Ovary (tissue), 9 donors: ENCODE results near the gene RIPOR1. TPM values are rescaled to one million over a fixed set of nuclear protein-coding genes. Genes with fewer than 3 reads are reported as not detected.
"Not testable (repeated sequence)": the region's sequence is repeated elsewhere in the genome, so short reads cannot be mapped to it uniquely, and the experiment has no call there.

ENCODE experiments used
- DNase-seq, 5 donors: peaks; one replicate each; pipeline ENCODE4 v3.0.0-alpha.2; 2019 to 2020
- H3K27ac ChIP-seq, 2 donors: fragments of 200-600 bp; one replicate each; pipeline versions ENCODE4 v1.5.1 to v1.8.0; 2019 to 2022
- H3K27me3 ChIP-seq: fragments of 200-600 bp; one replicate; pipeline ENCODE4 v1.8.0; 2022
- H3K36me3 ChIP-seq: fragments of 200-600 bp; sonication (generic); one replicate; pipeline ENCODE4 v1.5.1; 2019
- H3K4me1 ChIP-seq: one replicate; pipeline ENCODE4 v1.8.1; 2013; ENCODE audit warnings: mild to moderate bottlenecking, moderate library complexity; ENCODE audit not compliant: insufficient read depth
- H3K4me3 ChIP-seq: fragments of 200-600 bp; sonication (generic); one replicate; pipeline ENCODE4 v1.5.1; 2017
- H3K9me3 ChIP-seq, 2 donors: fragments of 200-600 bp in 1 of 2; sonication (generic) in 1 of 2; one replicate each; pipeline versions ENCODE4 v1.5.1 to v1.8.1; 2013 to 2019; ENCODE audit warnings: mild to moderate bottlenecking in 1 of 2, moderate library complexity in 1 of 2
- EP300 ChIP-seq: sonication (generic); formaldehyde crosslinking; IDR thresholded peaks from one replicate; pipeline ENCODE4 v1.6.1; 2017; ENCODE audit warnings: antibody characterized with exemption
- POLR2A ChIP-seq: fragments of 450-650 bp; IDR thresholded peaks from one replicate; pipeline ENCODE4 v1.6.1; 2017; ENCODE audit warnings: antibody characterized with exemption, mild to moderate bottlenecking, moderate library complexity
- WGBS, 3 donors: extraction: QIAGEN DNeasy Blood & Tissue Kit in 1 of 3; methylation state at CpG; one replicate each; pipeline versions ENCODE4 v1.1.5 to v1.1.7; 2013 to 2017; 5-methylcytosine and 5-hydroxymethylcytosine counted together
- intact Hi-C, 4 donors: fragments of 100-400 bp; cut with DNase I; formaldehyde crosslinking; loops; one replicate each; pipeline versions ENCODE4 v1.11.0 to v1.15.1; 2022 to 2023
- polyA plus RNA-seq, 2 donors: library from polyadenylated mRNA; stranded (reverse); fragments of 200-250 nt in 1 of 2; fragments of 350-450 nt in 1 of 2; fragmentation: Illumina TruSeq in 1 of 2; extraction: RNeasy Lipid Tissue Mini Kit (QIAGEN cat#74804) in 1 of 2; gene quantifications; one replicate each; pipeline ENCODE4 v1.2.3, GENCODE V29; 2013 to 2014
- total RNA-seq, 7 donors: library from RNA; depleted of rRNA in 2 of 7; stranded (reverse); fragments of >200 nt in 2 of 7; fragmentation: NEBNext Ultra II Directional in 3 of 7; extraction: Animal tissue kit (Norgen Biotek cat#: 25700) in 3 of 7; gene quantifications; one replicate each; pipeline versions ENCODE4 v1.1.0 to v1.2.4, GENCODE V29; 2016 to 2023
- TF ChIP-seq, protein P1 (sequence below), 3 donors: fragments of 450-650 bp in 2 of 3; fragments of 200-600 bp in 1 of 3; IDR thresholded peaks; one replicate each; pipeline versions ENCODE4 v1.5.1 to v1.8.0; 2016 to 2022; ENCODE audit warnings: antibody characterized with exemption in 3 of 3, mild to moderate bottlenecking in 1 of 3
- donor health status: DM: no; HTN: no; CAD: no; lungs with moderate emphysema.
- donor health status: DM: no; HTN: no; CAD: no.
- donor health status: Bipolar disorder and iron deficiency.
- donor health status: DM: yes; HTN: yes; CAD: no.
- donor health status: DM: no; HTN: no; CAD: no.
- donor health status: DM: yes; HTN: yes; CAD: no.

The RIPOR1 gene
- total and polyA plus RNA-seq, 9 donors, result 22.3 to 96.3 (median 70.4) TPM

DNA sequence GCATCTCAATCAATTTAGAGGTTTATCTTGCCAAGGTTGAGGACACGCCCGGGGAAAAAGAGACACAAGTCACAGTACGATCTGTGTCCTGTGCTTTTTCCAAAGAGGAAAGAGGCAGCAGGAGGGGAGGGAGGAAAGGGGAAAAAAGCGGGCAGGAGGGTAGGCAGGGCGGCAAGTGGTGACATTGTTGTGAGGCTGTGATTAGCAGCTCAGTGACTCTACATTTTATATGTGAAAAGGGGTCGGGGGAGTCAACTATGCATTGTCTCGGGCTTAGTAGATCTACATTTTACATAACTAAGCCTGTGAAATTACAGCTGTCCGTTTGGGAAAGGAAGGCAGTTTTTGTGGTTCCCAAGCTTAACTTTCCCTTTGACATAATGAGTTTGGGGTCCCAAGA, 22.2 kb upstream of the RIPOR1 start:
- DNase-seq, result no peak
- H3K36me3 ChIP-seq, result no peaks in the 10 kb centered on the region
- H3K4me1 ChIP-seq, result no peaks in the 10 kb centered on the region
- no peaks in the 10 kb centered on the region for H3K27me3 ChIP-seq
- no peaks in the 10 kb centered on the region for H3K9me3 ChIP-seq
- H3K4me3 ChIP-seq, result no peak overlapping the region
- intact Hi-C loops, result no loop called here
- WGBS, 3 donors, result 71 to 76% (median 75%) methylated on average over 8 of the region's 8 CpGs
- H3K27ac ChIP-seq, result no peak overlapping the region
- TF ChIP-seq POLR2A (no peak), EP300 (no peak)
- TF ChIP-seq, protein P1, sequence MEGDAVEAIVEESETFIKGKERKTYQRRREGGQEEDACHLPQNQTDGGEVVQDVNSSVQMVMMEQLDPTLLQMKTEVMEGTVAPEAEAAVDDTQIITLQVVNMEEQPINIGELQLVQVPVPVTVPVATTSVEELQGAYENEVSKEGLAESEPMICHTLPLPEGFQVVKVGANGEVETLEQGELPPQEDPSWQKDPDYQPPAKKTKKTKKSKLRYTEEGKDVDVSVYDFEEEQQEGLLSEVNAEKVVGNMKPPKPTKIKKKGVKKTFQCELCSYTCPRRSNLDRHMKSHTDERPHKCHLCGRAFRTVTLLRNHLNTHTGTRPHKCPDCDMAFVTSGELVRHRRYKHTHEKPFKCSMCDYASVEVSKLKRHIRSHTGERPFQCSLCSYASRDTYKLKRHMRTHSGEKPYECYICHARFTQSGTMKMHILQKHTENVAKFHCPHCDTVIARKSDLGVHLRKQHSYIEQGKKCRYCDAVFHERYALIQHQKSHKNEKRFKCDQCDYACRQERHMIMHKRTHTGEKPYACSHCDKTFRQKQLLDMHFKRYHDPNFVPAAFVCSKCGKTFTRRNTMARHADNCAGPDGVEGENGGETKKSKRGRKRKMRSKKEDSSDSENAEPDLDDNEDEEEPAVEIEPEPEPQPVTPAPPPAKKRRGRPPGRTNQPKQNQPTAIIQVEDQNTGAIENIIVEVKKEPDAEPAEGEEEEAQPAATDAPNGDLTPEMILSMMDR (IDR thresholded peaks at IDR 0.05), result no peak

GRCh38 chr16:67509016-67509415, 19.6 kb upstream of the RIPOR1 start:
- intact Hi-C loops, result no loop called here
- DNase-seq, result no peak
- Histone ChIP-seq H3K27me3 (no peaks in the 10 kb centered on the region), H3K4me1 (no peaks in the 10 kb centered on the region), H3K27ac (no peak overlapping the region), H3K4me3 (no peak overlapping the region), H3K9me3 (no peaks in the 10 kb centered on the region), H3K36me3 (no peaks in the 10 kb centered on the region)
- WGBS, 3 donors, result 82 to 90% (median 88%) methylated on average over 4 of the region's 4 CpGs
- TF ChIP-seq, protein P1 (IDR thresholded peaks at IDR 0.05), result no peak
- no peak for TF ChIP-seq EP300
- TF ChIP-seq POLR2A, result no peak

GRCh38 chr16:67513892-67514291, 14.7 kb upstream of the RIPOR1 start:
- H3K36me3 ChIP-seq, H3K4me1 ChIP-seq, DNase-seq, H3K27me3 ChIP-seq, H3K9me3 ChIP-seq, H3K4me3 ChIP-seq, H3K27ac ChIP-seq: not testable (repeated sequence)
- WGBS, 3 donors, result 93 to 100% (median 96%) methylated on average over 1 of the region's 1 CpG
- intact Hi-C loops, result loop anchor here in 1 of 4 donors (2.0 to 5.0 kb wide), 2 partner anchors 19 to 1213 kb away; no protein-coding TSS in a partner anchor

- Histone ChIP-seq H3K27me3 (no peaks in the 10 kb centered on the region), H3K36me3 (no peaks in the 10 kb centered on the region), H3K4me3 (no peak overlapping the region), H3K4me1 (no peaks in the 10 kb centered on the region), H3K9me3 (no peaks in the 10 kb centered on the region), H3K27ac (no peak overlapping the region)
- no peak for TF ChIP-seq EP300
- TF ChIP-seq, protein P1 (IDR thresholded peaks at IDR 0.05), result peak; percentile 20 to 70 (median 55)
- TF ChIP-seq POLR2A, result no peak
- DNase-seq, result peak; percentile 71 to 86 (median 80)
- 4 to 11% (median 7%) methylated on average over 8 of the region's 8 CpGs for WGBS, 3 donors
- intact Hi-C loops, result loop anchor here in 1 of 4 donors (2.0 to 5.0 kb wide), 2 partner anchors 20 to 1213 kb away; no protein-coding TSS in a partner anchor
Observed at GRCh38 chr16:67514382-67514828, 14.2 kb upstream of the RIPOR1 start.

GRCh38 chr16:67516296-67517154, 12.1 kb upstream of the RIPOR1 start:
- 65 to 76% (median 75%) methylated on average over 12 of the region's 12 CpGs for WGBS, 3 donors
- H3K9me3 ChIP-seq, result no peaks in the 10 kb centered on the region
- TF ChIP-seq POLR2A (no peak), EP300 (no peak)
- TF ChIP-seq, protein P1 (IDR thresholded peaks at IDR 0.05), result no peak
- DNase-seq, result no peak
- no peak overlapping the region for H3K27ac ChIP-seq
- no peaks in the 10 kb centered on the region for H3K27me3 ChIP-seq
- no peak overlapping the region for H3K4me3 ChIP-seq
- no peaks in the 10 kb centered on the region for H3K4me1 ChIP-seq
- H3K36me3 ChIP-seq, result no peaks in the 10 kb centered on the region
- intact Hi-C loops, result loop anchor here in 1 of 4 donors (5.0 kb wide), 1 partner anchor 34 kb away; the partner anchor contains the start of genes AGRP and ATP6V0D1
